ENCODE measurements around the gene SELENOF.
"Not testable (repeated sequence)": the region's sequence is repeated elsewhere in the genome, so short reads cannot be mapped to it uniquely, and the experiment has no call there.

Gene SELENOF

DNA sequence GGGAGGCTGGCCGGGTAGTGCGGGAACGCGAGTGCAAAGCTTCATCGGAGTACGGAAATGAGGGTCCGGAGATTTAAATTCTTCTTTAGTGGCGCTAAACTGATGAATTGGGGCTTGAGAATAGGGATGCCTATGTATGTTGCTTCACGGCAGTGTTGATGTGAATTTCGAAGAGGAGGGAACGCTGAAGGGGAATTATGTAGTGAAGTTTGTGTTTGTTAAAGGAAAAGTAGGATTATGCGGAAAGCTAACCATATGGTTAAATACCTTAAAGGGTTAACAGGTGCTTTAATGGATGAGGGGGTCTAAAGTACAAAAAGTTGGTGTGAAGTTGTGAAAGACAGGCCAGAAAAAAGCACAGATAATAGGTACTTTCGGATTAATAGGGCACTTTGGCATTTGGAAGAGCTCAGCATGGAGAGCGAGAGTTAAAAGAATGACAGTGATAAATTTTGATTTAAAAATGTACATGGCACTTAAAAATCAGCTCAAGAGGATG lies 1.9 kb upstream of the SELENOF start:
- DNase-seq = no peak

DNA sequence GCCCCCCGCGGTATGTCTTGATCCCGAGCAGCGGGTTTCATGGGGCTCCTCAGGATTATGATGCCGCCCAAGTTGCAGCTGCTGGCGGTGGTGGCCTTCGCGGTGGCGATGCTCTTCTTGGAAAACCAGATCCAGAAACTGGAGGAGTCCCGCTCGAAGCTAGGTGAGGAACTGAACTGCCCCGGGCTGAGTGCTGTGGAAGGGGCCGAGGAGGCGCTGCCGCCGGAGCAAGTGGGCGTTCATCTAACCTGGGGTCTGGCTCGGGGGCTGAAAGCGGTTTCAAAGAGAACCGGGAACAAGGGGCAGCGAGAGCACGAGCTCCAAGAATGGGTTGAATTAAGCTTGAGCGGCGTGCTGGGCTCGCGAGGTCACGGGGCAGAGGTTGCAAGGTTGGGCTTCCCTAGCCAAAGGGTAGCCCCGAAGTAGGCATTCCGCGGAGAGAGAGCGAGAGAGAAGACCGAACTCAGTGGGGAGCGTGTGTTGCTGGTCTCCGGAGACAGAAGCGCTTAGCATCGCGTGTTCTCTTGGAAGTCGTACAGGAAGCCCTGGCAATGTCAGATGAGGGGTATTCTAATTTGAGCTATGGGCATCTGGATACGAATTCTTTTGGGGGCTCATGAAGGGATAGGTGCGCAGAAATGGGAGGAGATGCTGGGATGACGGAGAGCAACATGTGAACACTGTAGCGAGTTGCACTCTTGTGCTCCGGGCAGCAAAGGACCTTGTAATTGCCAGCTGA lies 1.2 kb upstream of the SELENOF start:
- peak; percentile 45 for DNase-seq

- DNase-seq = no peak
Measured at GRCh38 chr1:86914601-86914997, 673 bp upstream of the SELENOF start, which contains the start of gene HS2ST1. Gene HS2ST1 (plus strand): TSS chr1:86914635.

DNA sequence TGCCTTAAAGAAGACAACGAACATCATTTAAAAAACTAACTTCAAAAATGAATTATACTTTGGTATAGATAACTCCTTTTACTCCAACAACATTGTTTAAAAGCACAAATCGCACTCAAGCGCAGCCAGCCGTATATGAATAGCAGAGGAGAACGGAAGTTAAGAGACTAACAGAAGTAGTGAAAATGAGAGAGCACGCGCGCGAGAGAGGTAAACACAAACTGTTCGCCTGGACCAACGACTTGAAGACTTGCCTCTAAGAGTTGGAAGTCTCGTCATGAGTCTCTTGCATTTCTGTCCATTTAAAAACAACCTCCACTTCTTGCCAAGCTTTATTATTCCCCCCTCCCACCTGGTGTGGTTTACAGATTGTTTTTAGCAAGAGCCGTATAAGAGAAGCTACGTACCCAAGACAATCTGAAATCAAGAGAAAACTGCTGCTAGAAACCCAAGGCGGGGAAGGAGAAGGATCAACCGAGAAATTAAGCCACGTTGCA lies 479 bp downstream of the SELENOF start:
- DNase-seq = peak; percentile 36

GRCh38 chr1:86912281-86912900 lies 1.5 kb downstream of the SELENOF start:
- DNase-seq = no peak

DNA sequence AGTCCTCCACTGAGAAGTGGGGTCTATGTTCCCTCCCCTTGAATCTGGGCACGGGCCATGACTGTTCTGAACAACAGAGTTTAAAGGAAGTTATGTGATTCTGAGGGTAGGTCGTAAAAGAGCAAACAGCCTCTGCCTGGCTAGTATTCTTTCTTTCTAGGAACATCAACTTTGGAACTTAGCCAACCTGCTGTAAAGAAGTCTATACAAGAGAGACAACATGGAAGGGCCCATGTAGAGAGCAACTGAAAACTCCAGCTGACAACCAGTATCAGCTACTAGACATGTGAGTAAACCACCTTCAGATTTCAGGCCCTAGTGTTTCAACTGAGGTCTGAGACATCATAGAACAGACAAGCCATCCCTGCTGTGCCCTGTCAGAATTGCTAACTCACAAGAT lies 7.5 kb downstream of the SELENOF start:
- DNase-seq = no peak

- no peak for DNase-seq
Measured at GRCh38 chr1:86905875-86906274, 8.1 kb downstream of the SELENOF start.

DNA sequence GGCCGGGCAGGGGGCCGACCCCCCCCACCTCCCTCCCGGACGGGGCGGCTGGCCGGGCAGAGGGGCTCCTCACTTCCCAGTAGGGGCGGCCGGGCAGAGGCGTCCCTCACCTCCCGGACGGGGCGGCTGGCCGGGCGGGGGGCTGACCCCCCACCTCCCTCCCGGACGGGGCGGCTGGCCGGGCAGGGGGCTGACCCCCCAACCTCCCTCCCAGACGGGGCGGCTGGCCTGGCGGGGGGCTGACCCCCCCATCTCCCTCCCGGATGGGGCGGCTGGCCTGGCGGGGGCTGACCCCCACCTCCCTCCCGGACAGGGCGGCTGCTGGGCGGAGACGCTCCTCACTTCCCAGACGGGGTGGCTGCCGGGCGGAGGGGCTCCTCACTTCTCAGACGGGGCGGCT lies 14.5 kb downstream of the SELENOF start:
- DNase-seq = not testable (repeated sequence)

DNA sequence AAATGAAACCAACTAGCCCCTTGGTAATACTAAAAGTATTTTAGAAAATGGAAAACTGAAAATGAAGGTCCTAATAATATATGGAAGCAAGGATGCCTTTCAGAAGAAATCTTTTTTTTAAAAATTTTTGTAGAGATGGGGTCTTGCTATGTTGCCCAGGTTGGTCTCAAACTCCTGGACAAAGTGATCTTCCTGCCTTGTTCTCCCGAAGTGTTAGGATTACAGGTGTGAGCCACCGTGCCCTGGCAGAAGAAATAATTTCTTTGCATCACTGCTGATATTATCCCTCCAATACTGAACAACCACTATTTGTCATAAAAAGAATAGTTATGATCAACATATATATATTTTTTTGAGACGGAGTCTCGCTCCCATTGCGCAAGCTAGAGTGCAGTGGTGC lies 25.6 kb downstream of the SELENOF start:
- no peak for DNase-seq

DNA sequence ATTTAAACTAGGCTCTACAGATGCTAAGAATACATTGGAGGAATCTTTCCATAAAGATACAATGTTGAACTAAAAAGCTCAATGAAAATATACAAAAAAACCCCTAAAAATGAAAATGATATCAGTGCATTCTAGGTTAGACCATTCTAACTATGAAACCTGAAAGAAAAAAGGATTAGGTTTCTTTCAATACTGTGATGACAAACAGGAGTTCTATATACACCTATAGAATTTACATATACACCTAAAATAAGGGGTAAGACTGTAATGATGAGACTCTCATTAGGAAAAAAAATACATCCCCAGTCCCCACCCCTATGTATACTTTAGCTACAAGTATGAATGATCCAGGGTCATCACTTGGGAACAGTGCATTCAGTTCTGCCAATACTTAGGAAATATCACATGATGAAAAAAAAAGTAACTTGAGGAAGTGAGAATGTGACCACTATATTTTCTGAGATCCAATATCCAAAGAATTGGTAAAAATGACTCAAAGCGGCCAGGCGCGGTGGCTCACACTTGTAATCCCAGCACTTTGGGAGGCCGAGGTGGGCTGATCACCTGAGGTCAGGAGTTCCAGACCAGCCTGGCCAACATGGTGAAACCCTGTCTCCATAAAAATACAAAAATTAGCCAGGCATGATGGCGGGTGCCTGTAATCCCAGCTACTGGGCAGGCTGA lies 26.3 kb downstream of the SELENOF start:
- no peak for DNase-seq

GRCh38 chr1:86875722-86876121 lies 38.2 kb downstream of the SELENOF start:
- DNase-seq = no peak

DNA sequence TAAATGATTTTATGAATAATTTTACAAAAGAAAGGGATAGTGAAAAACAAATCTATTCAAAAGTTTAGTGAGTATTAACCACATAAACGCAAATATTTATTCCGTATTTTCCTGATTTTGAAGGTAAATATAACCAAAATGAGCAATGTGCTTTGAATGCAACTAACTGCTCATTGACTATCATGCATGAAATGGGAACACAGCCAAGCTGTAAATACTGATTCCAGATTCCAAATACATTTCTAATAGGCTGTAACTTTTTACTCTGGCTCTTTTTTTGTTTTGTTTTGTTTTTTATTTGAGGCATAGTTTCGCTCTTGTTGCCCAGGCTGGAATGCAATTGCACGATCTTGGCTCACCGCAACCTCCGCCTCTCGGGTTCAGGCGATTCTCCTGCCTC lies 41.8 kb downstream of the SELENOF start:
- DNase-seq = no peak

DNA sequence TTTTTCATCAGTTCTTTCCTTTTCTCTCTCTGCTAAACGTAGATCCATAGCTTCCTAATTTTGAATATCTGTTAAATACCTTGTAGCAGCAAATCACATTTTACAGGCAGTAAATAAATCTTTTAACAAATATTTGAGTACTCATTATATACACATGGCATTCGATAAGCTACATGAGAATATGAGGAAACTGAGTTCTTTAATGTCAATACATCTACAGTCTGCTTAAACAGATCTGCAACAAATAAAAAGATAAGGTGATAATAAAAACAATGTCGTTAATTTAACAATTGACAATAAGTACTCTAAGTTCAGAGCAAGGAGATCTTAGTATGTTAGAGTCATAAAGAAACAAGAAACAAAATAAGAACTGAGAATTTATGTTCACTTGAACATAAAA lies 42.9 kb downstream of the SELENOF start:
- DNase-seq = no peak

DNA sequence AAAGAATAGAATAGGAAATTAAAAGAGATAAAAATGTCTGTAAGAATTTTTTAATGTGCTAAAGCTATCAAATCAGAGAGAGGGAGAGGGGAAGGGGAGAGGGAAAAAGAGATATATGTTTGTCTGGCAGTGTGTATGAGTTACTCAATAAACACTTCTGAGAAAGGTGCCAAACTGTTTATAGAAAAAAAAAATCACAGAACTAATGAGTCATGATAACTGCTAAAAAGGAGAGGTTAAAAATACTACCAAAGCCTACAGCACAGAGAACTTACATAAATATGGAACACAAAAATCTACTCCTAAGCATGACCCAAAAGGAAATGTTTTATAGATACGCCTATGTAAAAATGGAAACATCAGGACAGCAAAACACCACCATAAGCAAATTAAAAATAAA lies 45.4 kb downstream of the SELENOF start:
- DNase-seq = no peak

DNA sequence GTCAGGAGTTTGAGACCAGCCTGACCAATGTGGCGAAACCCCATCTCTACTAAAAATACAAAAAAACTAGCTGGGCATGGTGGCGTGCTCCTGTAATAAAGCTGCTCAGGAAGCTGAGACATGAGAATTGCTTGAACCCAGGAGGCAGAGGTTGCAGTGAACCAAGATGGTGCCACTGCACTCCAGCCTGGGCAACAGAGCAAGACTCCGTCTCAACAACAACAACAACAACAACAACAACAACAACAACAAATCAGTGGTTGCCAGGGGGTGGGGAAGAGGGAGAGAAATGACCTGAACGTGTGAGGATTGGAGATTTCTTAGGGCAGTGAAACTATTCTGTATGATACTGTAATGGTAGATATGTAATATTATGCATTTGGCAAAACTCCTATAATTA lies 46.6 kb downstream of the SELENOF start:
- DNase-seq = not testable (repeated sequence)

GRCh38 chr1:86866665-86867064 lies 47.3 kb downstream of the SELENOF start:
- DNase-seq = no peak

DNA sequence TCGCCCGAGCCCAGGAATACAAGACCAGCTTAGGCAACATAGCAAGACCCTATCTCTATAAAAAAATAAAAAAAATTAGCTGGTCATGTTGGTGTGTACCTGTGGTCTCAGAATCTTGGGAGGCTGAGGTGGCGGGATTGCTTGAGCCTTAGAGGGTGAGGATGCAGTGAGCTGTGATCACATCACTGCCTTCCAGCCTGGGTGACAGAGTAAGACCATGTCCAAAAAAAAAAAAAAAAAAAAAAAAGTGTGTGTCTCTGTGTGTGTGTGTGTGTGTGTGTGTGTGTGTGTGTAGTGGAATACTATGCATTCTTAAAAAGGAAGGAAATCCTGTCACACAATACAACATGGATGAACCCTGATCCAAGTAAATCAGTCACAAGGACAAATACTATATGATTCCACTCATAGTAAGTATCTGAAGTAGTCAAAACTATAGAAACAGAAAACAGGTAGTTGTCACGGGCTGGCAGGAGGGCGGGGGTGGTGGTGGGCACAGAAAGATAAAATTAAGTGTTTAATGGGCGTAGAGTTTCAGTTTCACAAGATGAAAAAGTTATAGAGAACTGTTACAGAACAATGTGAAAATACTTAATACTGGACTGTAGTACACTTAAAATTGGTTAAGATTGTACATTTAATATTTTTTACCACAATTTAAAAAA lies 47.8 kb downstream of the SELENOF start:
- DNase-seq = no peak

- no peak for DNase-seq
Measured at GRCh38 chr1:86862920-86863319, 51.0 kb downstream of the SELENOF start.

DNA sequence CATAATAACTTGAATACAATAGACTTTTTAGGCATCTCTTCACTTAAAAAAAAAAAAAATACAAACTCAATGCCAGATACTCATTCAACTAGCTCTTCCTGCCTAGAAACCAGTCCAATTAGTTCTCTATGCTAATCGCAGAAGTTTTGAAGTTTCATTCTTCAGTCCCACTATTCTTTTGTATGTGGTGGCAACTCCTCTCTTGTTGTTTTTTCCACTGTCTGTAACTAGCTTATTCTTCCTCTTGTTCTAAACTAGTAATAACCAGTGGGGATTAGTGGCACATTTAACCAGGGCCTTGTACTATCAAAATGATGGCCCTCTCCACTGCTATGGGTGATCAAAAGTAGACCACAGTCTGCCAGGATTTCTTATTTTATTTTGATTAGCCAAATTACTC lies 52.5 kb downstream of the SELENOF start:
- no peak for DNase-seq

GRCh38 chr1:86860424-86860823 lies 53.5 kb downstream of the SELENOF start:
- DNase-seq = no peak

GRCh38 chr1:86860020-86860419 lies 53.9 kb downstream of the SELENOF start:
- DNase-seq = no peak

DNA sequence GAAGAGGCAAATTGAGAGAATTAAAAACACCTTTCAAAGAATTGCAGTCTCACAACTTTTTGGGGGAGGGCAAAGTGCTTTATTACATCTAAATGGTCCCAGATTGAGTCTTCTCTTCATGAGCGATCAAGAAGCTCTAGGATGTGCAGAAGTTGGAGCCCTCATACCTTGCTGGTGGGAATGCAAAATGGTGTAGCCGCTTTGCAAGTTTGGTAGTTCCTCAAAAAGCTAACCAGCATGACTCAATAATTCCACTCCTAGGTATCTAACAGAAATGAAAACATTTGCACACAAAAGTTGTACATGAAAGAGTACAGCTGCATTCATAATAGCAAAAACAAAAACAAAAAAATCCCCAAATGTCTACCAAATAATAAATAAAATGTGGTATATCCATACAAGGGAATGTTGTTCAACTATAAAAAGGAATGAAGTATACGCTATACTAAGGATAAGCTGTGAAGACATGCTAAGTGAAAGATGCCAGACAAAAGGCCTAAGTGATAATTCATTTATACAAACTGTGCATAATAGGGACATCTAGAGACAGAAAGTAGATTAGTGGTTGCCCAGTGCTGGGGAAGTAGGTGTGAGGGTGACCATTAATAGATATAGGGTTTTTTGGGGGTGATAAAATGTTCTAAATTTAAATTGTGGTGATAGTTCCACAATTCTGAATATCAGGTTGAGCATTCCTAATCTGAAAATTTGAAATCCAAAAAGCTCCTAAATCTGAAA lies 55.2 kb downstream of the SELENOF start:
- DNase-seq = no peak

DNA sequence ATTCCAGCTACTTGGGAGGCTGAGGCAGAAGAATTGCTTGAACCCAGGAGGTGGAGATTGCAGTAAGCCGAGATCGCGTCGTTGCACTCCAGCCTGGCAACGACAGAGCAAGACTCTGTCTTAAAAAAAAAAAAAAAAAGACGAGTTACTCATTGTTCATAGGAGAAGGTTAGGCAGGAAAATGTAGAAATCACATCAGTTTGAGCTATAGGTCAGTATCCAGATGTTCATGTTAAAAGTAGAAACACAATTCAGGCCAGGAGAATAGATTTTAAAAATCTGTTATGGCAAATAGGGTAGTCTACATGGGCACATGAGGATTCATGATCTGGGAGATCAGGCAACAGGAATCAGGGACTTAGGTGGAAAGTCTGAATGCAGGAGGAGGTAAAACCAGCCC lies 57.7 kb downstream of the SELENOF start:
- no peak for DNase-seq
